K562 (cell line): ENCODE data around the gene TMPRSS6. TPM values are rescaled to one million over a fixed set of nuclear protein-coding genes. Genes with fewer than 3 reads are reported as not detected.
A peak's percentile ranks its signal among the peaks of the same experiment; 100 is the strongest.

ENCODE experiments used
- CBFA2T2 ChIP-seq: fragments of 450-650 bp; conservative IDR thresholded peaks from 2 replicates; pipeline ENCODE4 v1.6.1; 2017; ENCODE audit warnings: mild to moderate bottlenecking
- CHD1 ChIP-seq: fragments of 200-600 bp; sonication (generic); IDR thresholded peaks from one replicate; pipeline ENCODE4 v1.6.1; 2012; ENCODE audit warnings: mild to moderate bottlenecking, moderate library complexity, low read length, inconsistent platforms
- HBP1 ChIP-seq: fragments of 450-650 bp; formaldehyde crosslinking; IDR thresholded peaks from 2 replicates; pipeline ENCODE4 v1.4.0; 2022; ENCODE audit warnings: missing genetic modification characterization
- NFATC3 ChIP-seq: fragments of 450-650 bp; IDR thresholded peaks from 2 replicates; pipeline ENCODE4 v1.6.1; 2017; ENCODE audit warnings: mild to moderate bottlenecking
- PRDM10 ChIP-seq: fragments of 450-650 bp; IDR thresholded peaks from 2 replicates; pipeline ENCODE4 v1.6.1; 2018; ENCODE audit not compliant: partially characterized antibody
- SIN3B ChIP-seq: fragments of 450-650 bp; IDR thresholded peaks from 2 replicates; pipeline ENCODE4 v1.6.1; 2017; ENCODE audit warnings: low read depth, mild to moderate bottlenecking, moderate library complexity
- ZBTB11 ChIP-seq, 3 experiments: fragments of 200-800 bp in 1 of 3; fragments of 250-450 bp in 1 of 3; fragments of 450-650 bp in 1 of 3; sonication (Bioruptor Pico) in 1 of 3; sonication (Bioruptor generic) in 1 of 3; formaldehyde crosslinking in 1 of 3; IDR thresholded peaks; 2 replicates each; pipeline versions ENCODE4 v1.6.1 to v1.8.0; 2016 to 2022; ENCODE audit warnings: mild to moderate bottlenecking in 2 of 3, missing genetic modification characterization in 2 of 3, missing compliant biosample characterization in 1 of 3, moderate library complexity in 1 of 3
- ZNF124 ChIP-seq: sonication (generic); formaldehyde crosslinking; IDR thresholded peaks from 2 replicates; pipeline ENCODE4 v1.8.1; 2022; ENCODE audit warnings: missing genetic modification reagents
- ZNF174 ChIP-seq: fragments of 250-450 bp; sonication (Bioruptor Pico); IDR thresholded peaks from 2 replicates; pipeline ENCODE4 v1.4.0; 2020; ENCODE audit warnings: mild to moderate bottlenecking
- ZNF75A ChIP-seq: fragments of 450-650 bp; formaldehyde crosslinking; IDR thresholded peaks from 2 replicates; pipeline ENCODE4 v1.4.0; 2020; ENCODE audit warnings: mild to moderate bottlenecking
- ZNF785 ChIP-seq: fragments of 250-450 bp; sonication (Bioruptor Pico); IDR thresholded peaks from 2 replicates; pipeline ENCODE4 v1.4.0; 2020; ENCODE audit warnings: mild to moderate bottlenecking
- polyA plus RNA-seq, 8 experiments: library from polyadenylated mRNA; depleted of rRNA in 4 of 8; stranded (reverse) in 5 of 8; unstranded in 3 of 8; fragments of >200 nt; fragmentation: Nextera tagmentation in 2 of 8; fragmentation: Illumina TruSeq in 1 of 8; extraction: Ambion mirVana in 2 of 8; extraction: Trizol in 1 of 8; gene quantifications; 2 replicates each; pipeline versions ENCODE4 v1.2.1 to v1.2.3, GENCODE V29; 2011 to 2014; ENCODE audit warnings: inconsistent platforms in 1 of 8, missing spikeins in 1 of 8
- total RNA-seq, 7 experiments: library from RNA; depleted of rRNA in 6 of 7; stranded (reverse); fragments of >200 nt in 6 of 7; fragmentation: Illumina TruSeq in 2 of 7; extraction: Trizol in 2 of 7; gene quantifications; 2 replicates each; pipeline versions ENCODE4 v1.2.1 to v1.2.3, GENCODE V29; 2011 to 2021; ENCODE audit warnings: low replicate concordance in 1 of 7
- TF ChIP-seq, protein P1 (sequence below), 2 experiments: fragments of 450-650 bp; IDR thresholded peaks; 2 replicates each; pipeline ENCODE4 v1.6.1; 2016
- TF ChIP-seq, protein P2 (sequence below): fragments of 250-450 bp; sonication (Bioruptor Pico); IDR thresholded peaks from 2 replicates; pipeline ENCODE4 v1.5.0; 2021

TMPRSS6 gene
- total and polyA plus RNA-seq, 9 of the 15 experiments (the other 6 are each of a cell fraction or from before 2014, with no cell fraction given), result 0.03 TPM; not detected in 8

- TF ChIP-seq ZBTB11 (CRISPR knock-in tag; IDR thresholded peaks at IDR 0.05) (no peak), ZNF174 (no peak), ZNF124 (CRISPR knock-in tag) (no peak), ZNF785 (CRISPR knock-in tag) (no peak), CHD1 (no peak), CBFA2T2 (no peak), HBP1 (no peak), ZNF75A (CRISPR knock-in tag) (no peak), PRDM10 (peak; percentile 92), SIN3B (peak; percentile 58; the same call in 1 of the 2 replicates), NFATC3 (no peak)
- TF ChIP-seq, protein P1, sequence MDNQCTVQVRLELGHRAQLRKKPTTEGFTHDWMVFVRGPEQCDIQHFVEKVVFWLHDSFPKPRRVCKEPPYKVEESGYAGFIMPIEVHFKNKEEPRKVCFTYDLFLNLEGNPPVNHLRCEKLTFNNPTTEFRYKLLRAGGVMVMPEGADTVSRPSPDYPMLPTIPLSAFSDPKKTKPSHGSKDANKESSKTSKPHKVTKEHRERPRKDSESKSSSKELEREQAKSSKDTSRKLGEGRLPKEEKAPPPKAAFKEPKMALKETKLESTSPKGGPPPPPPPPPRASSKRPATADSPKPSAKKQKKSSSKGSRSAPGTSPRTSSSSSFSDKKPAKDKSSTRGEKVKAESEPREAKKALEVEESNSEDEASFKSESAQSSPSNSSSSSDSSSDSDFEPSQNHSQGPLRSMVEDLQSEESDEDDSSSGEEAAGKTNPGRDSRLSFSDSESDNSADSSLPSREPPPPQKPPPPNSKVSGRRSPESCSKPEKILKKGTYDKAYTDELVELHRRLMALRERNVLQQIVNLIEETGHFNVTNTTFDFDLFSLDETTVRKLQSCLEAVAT (IDR thresholded peaks at IDR 0.05), result 0 out of 4 replicates have a peak, but pooled peaks of 1 of the 2 experiments have one; percentile 36
- TF ChIP-seq, protein P2, sequence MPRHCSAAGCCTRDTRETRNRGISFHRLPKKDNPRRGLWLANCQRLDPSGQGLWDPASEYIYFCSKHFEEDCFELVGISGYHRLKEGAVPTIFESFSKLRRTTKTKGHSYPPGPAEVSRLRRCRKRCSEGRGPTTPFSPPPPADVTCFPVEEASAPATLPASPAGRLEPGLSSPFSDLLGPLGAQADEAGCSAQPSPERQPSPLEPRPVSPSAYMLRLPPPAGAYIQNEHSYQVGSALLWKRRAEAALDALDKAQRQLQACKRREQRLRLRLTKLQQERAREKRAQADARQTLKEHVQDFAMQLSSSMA (CRISPR knock-in tag), result no peak
Measured at GRCh38 chr22:37019309-37020191, 90.0 kb downstream of the TMPRSS6 start, which contains the start of the genes MPST and TST (continued).
